Activated gamma-delta T cell treated with Interleukin-2 at 50 U/mL for 16 hours (primary cell): ENCODE results near the gene GRM7.

Experiments
- DNase-seq: peaks from one replicate; pipeline ENCODE4 v3.0.0-alpha.2; 2020

GRM7 gene

DNA sequence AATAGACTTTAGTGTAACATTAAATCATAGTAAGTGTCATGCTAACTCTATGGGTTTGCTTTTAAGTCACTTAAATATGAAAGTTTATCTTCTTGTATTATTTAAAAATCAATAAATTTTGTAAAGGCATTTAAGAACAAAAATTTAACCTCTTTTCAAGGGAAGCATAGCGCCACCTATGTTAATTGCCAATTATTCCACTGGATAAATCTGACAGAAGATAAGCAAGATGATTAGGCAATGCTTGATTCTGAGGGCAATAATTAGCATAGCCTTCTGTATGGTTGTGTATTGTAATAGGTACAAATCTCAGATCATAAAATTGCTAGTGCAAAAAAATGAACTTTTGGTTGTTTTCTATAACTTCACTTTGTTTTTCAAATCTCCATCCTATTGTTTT, 560.1 kb downstream of the GRM7 start:
- no peak for DNase-seq

DNA sequence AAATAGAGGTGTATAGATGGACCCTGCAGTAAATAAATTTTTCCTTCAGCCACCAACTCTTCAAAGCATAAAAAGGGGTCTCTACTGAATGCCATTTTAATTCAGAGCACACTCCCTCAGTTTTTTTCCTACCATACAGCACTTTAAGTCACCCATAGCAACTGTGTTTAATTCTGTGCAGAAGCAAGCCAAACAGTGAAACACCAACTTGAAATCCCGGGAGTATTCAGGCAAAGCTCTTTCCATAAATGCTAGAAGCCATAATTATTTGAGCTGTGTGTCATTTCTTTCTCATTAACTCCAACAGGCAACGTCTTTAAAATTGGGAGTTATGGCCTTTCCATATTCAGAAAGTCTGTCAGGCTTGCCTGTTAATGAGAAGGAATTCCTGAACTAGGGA, 562.1 kb downstream of the GRM7 start:
- DNase-seq = no peak

DNA sequence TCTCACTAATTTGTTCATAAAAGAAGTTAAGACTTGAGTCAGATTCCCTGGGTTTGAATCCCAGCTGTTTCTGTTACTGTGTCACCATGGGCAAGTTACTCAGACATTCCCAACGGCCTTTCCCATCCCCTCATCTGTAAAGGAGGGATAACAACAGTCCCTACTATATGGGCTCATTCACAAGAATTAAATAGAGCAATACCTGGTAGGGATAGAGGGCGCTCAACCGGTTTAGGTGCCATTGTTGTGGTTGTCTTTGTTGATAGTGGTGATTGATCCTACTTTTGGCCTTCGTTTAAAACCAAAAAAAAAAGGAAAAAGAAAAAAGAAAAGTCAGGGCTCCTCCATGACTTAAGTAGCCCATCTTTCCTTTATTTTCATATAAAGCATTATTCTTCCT, 563.1 kb downstream of the GRM7 start:
- DNase-seq = no peak

DNA sequence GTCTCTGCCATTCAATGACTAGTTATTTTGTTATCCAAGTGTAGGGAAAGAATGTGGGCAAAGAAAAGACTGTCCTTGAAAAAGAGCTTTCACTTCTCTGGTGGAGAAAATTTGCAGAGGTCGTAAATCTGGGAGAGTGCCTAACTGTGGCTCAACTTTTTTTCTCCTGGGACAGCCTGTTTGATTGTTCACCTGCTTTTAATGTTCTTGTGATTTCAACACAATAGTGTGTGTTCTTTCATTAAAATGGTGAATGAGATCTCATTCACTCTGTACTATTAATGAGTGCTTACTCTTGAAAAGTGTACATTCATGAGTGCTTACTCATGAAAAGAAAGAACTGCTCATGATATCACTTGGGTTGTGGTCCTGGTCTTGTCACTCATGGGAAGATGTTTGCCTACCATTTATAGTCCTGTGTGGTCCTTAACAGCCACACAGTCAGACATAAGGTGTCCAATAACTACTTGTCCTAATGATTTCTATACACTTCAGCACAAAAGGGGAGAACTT, 567.3 kb downstream of the GRM7 start:
- DNase-seq = no peak

DNA sequence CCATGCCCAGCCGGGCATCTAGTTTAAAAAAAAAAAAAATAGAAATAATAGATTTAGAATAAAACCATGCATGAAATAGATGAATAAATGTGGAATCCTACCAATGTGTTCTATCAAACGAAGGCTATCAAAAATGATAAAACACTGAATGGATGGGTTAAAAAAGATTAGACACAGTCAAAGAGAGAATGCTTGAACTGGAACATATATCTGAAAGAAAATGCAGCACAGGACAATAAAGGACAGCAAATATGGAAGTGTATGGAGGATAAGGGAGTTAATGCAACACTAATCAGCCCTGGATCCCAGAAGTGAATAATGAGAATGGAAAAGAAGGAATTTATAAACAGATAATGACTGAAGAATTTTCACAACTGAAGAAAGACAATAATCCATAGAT, 571.7 kb downstream of the GRM7 start:
- DNase-seq = no peak

DNA sequence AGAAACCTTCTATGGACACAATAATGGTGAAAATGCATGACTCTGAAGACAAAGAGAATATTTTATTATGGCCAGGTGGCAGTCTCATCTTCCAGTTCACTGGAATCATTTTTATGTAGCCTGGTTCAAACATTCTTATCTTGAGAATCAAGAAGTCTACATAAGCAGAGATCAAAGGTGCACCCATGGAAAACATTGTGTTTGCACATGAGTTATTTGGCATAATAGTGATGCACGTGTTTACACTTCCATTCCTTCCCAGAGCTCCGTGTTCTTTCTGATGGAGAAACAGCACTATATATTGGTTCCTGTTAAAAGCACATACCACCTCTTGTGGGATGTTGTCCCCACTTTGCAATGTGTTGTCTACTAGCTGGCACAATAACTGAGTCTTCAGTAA, 572.2 kb downstream of the GRM7 start:
- DNase-seq = no peak

DNA sequence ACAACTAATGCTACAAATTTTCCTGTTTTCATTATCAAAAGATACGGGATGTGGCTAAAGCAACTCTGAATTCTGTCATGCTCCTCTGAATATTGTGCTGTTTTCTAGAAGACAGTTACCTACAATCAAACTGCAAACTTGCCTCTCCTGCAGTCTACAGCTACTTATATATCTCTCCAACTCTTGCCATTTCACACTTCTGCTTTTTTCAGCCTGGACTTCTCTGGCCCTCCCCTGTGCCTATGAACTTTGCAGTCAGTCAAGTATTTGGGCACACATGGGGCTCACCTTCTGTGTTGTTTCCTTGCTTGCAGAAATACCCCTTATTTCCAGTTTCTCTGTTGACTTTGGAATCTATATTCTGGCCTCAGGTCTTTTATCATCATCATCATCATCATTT, 575.6 kb downstream of the GRM7 start:
- DNase-seq = no peak

DNA sequence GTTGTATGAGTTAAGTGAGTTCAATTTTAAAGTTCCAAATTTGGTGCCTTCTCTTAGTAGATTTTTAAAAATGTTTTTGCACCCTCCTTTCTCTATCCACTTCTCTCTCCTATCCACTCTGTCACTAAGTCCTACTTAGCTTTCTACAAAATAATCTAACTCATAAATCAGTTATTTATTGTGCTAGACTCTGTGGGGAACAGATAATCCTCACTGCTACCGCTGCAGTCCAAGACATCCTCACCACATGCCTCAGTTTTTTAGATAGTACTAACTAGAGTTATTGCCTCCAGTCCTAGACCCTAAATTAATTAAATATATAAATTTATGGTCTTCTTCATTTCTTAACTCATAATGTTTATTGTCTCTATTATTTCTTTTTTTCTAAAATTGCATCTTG, 576.3 kb downstream of the GRM7 start:
- no peak for DNase-seq

DNA sequence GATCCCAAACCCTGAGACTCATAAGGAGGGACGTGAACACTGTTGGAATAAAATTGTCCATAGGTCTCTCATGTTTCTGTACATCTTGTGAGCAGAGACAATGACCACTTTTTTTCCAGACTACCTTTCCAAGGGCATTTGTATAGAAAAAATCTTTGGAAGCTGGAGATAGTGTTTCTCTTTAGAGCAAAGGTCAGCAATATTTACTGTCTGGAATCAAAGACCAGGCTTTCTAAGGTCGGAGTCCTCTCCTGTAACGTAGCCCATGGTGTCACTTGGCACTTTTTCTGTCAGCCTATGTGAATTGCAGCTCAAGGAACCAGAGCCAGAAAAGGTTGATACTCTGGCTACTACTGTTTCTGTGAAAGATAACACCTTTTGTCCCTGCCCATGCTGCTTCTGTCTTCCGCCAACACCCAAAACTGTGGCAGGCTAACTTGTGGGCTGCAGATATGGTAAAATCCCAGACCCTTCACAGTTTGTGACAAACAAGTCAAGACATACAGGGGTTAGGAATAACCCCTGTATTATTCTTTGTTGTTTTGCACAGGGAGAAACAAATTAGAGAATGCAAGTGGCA, 578.3 kb downstream of the GRM7 start:
- DNase-seq = no peak

DNA sequence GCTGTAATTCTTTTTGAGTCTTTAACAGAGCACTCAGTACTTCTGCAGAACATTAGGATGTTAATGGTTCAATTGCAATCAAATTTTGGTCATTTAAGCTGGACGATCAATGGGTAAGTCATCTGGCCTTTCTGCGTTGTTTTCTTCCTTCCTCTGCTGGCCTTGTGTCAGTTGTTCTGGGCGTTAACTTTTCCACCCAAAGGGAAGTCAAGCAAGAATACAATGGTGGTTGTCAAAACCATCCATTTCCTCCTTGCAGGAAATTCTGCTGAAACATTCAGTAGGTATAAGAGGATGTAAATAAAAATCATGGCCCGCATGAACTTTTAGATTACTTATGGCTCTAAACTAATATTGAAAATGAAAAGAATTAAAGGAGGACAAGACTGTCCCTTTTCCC, 584.0 kb downstream of the GRM7 start:
- DNase-seq = no peak

DNA sequence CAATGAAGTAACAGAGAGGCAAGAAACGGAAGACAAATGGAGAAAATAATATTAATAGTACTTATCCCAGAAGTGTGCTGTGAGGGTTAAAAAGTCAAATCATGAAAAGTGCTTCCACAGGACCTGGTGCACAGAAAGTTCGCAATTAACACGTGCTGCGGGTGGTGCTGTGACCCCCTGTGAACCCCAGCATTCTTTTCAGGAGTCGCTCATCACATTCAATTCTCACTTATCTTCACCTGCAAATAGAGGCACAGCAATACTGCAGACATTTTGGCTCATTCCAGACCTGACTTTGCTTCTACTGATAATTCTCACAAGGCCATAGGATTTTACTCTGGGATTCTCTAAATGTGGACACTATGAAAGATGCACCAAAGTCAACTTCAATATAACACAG, 584.4 kb downstream of the GRM7 start:
- no peak for DNase-seq

DNA sequence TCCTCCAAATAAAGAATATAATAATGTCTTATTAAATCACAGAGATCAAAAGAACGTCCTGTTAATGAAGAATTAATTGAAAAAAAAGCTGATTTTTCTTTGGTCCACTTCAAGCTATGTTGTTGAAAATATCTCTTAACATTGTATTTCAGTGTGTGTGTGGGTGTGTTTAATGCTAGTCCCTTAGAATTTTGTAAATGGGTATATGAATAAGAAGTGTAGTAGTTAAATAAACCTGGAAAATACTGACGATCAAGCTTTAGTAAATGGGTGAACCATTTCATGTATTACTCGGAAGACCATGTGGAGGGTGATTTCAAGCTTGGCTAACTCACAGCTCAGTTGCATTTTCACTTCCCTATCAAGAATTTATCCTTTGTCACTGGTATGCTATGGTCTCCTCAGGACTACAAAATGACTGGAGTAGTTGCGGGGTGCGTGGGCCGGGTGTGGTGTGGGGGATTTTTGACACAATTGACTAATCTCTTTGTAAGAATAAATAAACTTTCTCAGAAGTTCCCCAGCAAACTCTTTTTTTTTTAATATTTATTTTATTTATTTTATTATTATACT, 586.4 kb downstream of the GRM7 start:
- DNase-seq = no peak

DNA sequence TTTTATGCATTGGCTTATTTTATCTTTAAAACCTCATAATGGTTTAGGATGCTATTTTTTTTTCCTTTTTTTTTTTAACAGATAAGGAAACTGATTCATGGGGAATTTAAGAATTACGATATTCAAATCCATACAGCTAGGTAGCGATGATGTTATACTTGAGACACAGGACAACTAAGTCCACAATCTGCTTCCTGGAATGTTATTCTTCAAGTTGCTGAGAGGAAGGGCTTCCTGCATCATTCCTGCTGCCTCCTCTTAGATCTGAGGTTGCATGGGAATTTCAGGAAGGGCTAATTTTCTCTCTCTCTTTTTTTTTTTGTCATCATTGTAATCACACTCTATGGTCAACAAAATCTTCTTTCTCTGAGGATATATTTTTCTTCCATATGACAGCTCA, 595.5 kb downstream of the GRM7 start:
- DNase-seq = no peak

DNA sequence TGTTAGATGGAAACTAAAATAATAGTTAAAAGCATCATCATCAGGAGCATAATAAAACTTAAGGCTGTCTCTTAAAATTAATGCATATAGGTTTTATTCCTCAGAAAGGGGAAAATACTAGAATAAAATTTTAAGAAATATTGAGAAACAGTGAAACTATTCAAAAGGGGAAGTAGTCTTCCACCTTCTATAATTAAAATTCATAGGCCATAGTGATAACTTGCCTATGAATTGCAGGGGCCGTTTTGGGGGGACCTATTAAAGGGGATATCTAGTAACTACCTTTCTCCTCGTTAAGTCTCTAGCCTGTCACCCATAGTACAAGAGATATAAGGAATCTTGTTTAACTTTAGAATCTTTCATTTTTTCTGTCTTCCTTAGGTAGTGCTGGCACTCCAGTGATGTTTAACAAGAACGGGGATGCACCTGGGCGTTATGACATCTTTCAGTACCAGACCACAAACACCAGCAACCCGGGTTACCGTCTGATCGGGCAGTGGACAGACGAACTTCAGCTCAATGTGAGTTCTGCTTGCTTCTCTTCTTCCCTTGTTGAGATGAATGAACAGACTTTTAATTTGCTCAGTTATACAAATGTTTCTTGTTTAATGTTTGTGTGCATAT, 600.4 kb downstream of the GRM7 start:
- DNase-seq = no peak

DNA sequence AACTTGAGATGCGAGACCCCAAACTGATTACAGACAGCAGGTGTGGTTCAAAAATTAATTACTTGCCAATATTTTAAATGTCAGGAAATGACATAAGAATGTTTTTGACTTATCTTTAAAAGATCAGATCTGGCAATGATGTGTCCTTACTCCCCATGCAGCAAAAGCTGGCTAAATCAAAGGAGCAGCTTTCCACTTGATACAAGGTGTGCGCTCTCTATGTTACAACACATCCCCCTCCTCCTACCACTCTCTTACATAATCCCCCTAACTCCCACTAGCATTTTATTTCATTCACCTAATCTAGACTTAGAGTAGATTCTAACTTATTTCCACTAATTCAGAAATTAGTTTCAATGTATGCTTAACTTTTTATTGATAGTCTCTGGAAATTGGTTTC, 609.0 kb downstream of the GRM7 start:
- no peak for DNase-seq

DNA sequence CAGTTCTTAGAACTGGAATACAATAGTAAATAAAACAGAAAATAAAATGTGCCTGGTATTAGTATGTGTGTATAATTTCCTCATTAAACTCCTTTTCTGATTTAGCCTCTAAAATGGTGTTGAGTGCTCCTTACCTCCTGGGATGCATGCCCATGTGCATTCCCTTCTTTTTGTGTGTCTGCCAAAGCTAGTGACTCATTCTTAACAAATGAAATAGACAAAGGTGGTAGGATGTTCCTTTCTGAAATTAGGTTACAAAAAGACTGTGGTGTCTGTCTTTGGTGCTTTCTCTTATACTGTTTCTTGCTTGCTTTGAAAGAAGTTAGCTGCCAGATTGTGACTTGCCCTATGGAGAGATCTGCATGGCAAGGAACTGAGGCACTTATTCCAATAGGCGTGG, 623.7 kb downstream of the GRM7 start:
- no peak for DNase-seq

DNA sequence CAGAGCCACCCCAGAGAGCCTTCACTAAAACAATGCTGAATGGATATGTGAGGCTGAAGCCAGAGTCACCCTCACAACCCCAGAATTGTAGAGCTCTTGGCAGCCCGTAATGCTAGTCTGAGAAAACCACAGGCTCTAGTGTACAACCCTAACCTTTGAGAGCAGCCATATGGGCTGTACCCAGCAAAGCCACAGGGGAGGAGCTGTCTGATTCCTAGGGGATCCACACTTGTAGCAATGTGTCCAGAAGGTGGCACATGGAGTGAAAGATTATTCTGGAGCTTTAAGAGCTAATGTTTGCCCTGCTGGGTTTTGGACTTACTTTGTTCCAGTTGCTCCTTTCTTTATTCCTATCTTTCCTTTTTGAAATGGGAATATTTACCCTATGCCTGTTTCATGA, 626.8 kb downstream of the GRM7 start:
- no peak for DNase-seq

DNA sequence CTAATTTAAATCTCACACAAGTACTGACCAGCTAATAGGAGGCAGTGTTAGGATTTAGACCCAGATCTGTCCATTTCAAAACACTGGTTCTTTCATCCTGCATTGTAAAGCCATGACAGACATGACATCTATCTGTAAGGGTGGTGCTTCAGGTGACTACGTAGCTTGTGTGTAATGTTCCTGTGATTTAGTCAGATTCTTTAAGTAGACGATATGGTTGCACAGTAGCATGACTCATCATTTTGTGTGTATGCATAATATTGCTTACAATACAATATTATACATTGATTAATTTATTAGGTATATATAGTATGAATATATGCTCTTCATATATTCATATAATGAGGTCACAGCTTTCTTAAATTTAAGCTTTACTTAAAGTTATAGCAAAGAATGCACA, 628.5 kb downstream of the GRM7 start:
- DNase-seq = no peak

DNA sequence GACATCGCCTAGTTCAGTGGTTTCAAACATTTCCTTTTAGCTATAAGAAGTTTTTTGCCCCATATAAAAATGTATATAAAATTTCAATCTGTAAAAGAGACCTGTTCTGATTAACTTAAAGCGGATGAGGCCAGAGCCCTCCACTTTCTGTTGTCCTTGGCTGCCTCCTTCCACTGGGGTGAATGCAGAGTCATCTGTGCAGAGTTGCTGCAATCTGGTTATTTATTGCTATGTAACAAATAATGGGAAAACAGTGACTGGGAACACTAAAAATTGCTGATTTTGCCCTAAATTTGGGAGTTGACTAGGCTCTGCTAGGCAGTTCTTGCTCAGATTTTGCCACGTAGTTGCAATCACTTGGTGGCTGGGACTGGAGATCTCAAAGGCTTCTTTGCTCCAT, 637.8 kb downstream of the GRM7 start:
- DNase-seq = no peak

DNA sequence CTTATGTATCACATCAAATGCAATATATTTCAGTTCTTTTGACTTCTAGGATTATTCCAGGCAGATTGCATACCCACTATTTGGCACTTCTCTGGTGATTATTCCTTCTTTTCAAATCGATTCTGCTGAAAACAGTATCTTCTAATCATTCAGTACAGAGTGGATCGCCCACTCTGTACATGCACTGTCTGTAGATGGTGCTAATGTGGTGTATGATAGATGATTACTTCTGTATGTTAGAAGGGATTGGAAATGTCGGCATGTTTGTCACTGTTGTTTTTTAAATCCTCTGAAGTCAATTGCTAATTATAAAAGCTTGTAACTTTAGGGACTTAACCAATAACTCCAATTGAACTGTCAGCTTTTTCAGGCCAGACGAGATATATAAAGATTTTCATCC, 642.5 kb downstream of the GRM7 start:
- DNase-seq = no peak

DNA sequence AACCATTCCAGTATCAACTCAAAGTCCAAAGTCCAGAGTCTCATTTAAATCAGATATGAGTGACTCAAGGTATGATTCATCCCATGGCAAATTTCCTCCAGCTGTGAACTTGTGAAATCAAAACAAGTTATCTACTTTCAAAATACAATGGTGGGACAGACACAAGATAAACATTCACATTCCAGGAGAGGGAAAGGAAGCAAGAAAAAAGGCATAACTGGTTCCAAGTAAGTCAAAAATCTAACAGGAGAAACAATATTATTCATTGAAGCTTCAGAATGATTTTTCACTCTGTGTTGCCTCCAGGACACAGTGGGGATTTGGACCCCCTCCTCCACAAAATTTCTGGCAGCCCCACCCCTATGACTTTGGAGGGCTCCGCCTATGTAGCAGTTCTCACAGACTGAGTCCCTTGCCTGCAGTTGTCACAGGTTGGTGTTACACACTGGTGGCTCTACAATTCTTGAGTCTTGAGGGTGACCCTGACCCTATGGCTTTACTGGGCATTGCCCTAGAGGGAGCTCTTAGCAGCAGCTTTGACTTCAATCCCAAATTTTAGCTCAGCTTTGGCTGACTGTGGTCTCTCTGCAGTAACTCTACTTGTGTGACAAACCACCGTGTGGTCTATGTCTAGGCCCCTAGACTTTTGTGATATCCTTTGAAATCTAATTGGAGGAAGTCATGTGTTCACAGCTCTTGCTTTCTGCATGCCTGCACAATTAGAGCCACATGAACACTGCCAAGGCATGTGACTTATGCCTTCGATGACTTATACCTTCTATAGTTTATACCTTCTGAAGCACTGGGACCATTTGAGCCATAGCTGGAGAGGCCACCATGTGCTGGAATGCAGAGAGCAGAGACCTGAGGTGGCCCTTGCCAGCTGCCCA, 644.2 kb downstream of the GRM7 start:
- DNase-seq = no peak

DNA sequence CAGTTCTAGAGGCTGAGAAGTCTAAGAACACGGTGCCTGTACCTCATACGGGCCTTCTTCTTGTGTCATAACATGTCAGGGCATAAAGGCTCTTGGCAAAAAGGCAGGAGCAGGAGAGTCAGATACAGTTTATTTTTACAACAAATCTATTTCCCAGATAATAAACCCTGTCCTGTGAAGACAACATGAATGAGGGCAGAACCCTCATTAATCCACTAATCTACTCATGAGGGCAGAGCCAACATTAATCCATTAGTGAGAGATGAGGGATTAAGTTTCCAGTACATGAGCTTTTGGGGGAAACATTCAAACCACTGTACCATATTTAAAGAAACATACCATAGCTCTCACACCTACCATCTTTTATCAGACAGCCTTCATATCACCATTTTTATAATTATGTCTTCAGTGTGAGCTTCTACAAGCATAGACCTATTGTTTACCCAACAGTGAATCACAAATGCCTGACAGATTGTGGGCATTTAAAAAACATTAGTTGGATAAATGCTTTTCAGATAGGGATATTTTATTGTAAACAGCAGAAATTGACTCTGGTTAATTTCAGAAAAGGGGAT, 645.8 kb downstream of the GRM7 start:
- no peak for DNase-seq

DNA sequence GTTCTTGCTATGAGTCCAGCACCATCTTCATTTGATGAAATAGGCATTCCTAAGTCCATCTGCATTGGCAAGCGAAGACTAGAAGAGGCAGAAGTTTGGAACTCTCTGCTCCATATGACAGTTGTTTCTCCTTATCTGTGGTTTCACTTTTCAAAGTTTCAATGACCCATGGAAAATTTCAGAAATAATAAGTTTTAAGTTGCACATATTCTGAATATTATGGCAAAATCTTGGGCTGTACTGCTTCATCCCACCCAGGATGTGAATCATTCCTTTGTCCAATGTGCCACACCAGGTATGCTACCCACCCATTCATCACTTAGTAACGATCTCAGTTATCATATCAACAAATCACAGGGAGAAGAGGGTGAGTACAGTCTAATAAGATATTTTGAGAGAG, 647.9 kb downstream of the GRM7 start:
- DNase-seq = no peak

DNA sequence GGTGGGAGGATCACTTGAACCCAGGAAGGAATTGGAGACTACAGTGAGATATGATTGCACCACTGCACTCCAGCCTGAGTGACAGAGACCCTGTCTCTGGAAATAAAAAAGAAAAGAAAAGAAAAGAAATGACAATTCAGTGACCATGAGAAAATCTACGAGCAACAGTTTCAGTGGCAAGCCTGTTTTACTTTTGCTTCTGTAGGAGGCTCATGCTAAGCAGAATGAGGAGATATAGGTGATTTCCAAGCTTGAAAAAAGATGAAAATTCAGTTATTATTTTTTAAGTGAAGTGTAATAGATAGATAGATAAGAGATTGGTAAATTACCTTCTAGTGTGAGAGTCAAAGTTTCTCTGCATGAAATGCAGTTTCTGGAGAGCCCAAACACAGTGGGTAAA, 651.1 kb downstream of the GRM7 start:
- DNase-seq = no peak
